ENCODE results near the gene CD300LG. TPM values are rescaled to one million over a fixed set of nuclear protein-coding genes. Genes with fewer than 3 reads are reported as not detected.
"Not testable (repeated sequence)": the region's sequence is repeated elsewhere in the genome, so short reads cannot be mapped to it uniquely, and the experiment has no call there.

Gene CD300LG
- 1.2 TPM for total RNA-seq
- polyA plus RNA-seq (ENCODE audit: insufficient read depth, low read depth, low replicate concordance): 3.1 TPM
- long read RNA-seq, donor 1: 0 reads
- long read RNA-seq, donor 2: 0 reads
- long read RNA-seq, donor 3: 0 reads
- long read RNA-seq, donor 4: 0 reads
- long read RNA-seq, donor 5: 0 reads
- long read RNA-seq, donor 6: 0 reads
- long read RNA-seq, donor 7: 0 reads
- long read RNA-seq, donor 8: 0 reads
- long read RNA-seq, donor 9: 0 reads
- long read RNA-seq, donor 10: 0 reads

GRCh38 chr17:43846963-43847371, at the start of gene CD300LG:
Gene CD300LG (plus strand): TSS chr17:43847176. CDS start chr17:43847217, 41 bp downstream.
- Histone ChIP-seq H3K27ac (ENCODE audit: low read depth in 2 of 2, low read length in 2 of 2) (peak within 1 kb of the TSS in 1 of 2 donors; percentile 48), H3K9ac (ENCODE audit: low read length in 3 of 3) (peak within 1 kb of the TSS in 1 of 3 donors; percentile 57), H3K4me1 (ENCODE audit: control insufficient read depth in 2 of 3, insufficient read depth in 2 of 3, low read depth in 1 of 3, low read length in 3 of 3) (peaks cover 3 to 5% (median 5%) of the 10 kb centered on the region in 3 donors), H3K9me3 (ENCODE audit: control insufficient read depth in 2 of 3, insufficient read depth in 1 of 3, low read length in 3 of 3) (no peaks in the 10 kb centered on the region), H3K27me3 (ENCODE audit: control insufficient read depth, insufficient read depth, low read length) (no peaks in the 10 kb centered on the region), H3K36me3 (ENCODE audit: control insufficient read depth in 2 of 3, insufficient read depth in 3 of 3, low read length in 3 of 3) (no peaks in the 10 kb centered on the region), H3K4me3 (ENCODE audit: low read length in 3 of 3) (peak within 1 kb of the TSS in 1 of 3 donors; percentile 5)
- intact Hi-C loops (cut with DNase I): loop anchor here (10.0 kb wide), 1 partner anchor 62 kb away; the partner anchor contains the start of gene CFAP97D1
- TF ChIP-seq, protein P1, sequence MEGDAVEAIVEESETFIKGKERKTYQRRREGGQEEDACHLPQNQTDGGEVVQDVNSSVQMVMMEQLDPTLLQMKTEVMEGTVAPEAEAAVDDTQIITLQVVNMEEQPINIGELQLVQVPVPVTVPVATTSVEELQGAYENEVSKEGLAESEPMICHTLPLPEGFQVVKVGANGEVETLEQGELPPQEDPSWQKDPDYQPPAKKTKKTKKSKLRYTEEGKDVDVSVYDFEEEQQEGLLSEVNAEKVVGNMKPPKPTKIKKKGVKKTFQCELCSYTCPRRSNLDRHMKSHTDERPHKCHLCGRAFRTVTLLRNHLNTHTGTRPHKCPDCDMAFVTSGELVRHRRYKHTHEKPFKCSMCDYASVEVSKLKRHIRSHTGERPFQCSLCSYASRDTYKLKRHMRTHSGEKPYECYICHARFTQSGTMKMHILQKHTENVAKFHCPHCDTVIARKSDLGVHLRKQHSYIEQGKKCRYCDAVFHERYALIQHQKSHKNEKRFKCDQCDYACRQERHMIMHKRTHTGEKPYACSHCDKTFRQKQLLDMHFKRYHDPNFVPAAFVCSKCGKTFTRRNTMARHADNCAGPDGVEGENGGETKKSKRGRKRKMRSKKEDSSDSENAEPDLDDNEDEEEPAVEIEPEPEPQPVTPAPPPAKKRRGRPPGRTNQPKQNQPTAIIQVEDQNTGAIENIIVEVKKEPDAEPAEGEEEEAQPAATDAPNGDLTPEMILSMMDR (IDR thresholded peaks at IDR 0.05; ENCODE audit: borderline replicate concordance, extremely low read depth, insufficient read depth): no peak
- FAIRE-seq (no peak), DNase-seq (peak in 3 of 5 donors; percentile 27 to 71 (median 46))

DNA sequence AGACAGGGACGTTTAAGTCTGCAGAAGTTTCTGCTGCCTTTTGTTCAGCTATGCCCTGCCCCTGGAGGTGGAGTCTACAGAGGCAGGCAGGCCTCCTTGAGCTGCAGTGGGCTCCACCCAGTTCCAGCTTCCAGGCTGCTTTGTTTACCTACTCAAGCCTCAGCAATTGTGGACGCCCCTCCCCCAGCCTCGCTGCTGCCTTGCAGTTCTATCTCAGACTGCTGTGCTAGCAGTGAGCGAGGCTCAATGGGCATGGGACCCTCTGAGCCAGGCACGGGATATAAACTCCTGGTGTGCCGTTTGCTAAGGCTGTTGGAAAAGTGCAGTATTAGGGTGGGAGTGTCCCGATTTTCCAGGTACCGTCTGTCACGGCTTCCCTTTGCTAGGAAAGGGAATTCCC, 49.0 kb upstream of the CD300LG start:
- H3K27me3 ChIP-seq (ENCODE audit: control insufficient read depth, insufficient read depth, low read length); H3K27ac ChIP-seq (ENCODE audit: low read depth in 2 of 2, low read length in 2 of 2); FAIRE-seq; H3K9me3 ChIP-seq (ENCODE audit: control insufficient read depth in 2 of 3, insufficient read depth in 1 of 3, low read length in 3 of 3); H3K4me1 ChIP-seq (ENCODE audit: control insufficient read depth in 2 of 3, insufficient read depth in 2 of 3, low read depth in 1 of 3, low read length in 3 of 3); H3K4me3 ChIP-seq (ENCODE audit: low read length in 3 of 3); H3K9ac ChIP-seq (ENCODE audit: low read length in 3 of 3); H3K36me3 ChIP-seq (ENCODE audit: control insufficient read depth in 2 of 3, insufficient read depth in 3 of 3, low read length in 3 of 3); intact Hi-C loops (cut with DNase I): not testable (repeated sequence)
- peak in 1 of 5 donors; percentile 39 for DNase-seq

GRCh38 chr17:43799047-43799446, 47.9 kb upstream of the CD300LG start:
- Histone ChIP-seq H3K9ac (ENCODE audit: low read length in 3 of 3) (no peak overlapping the region), H3K4me3 (ENCODE audit: low read length in 3 of 3) (no peak overlapping the region), H3K27ac (ENCODE audit: low read depth in 2 of 2, low read length in 2 of 2) (no peak overlapping the region), H3K4me1 (ENCODE audit: control insufficient read depth in 2 of 3, insufficient read depth in 2 of 3, low read depth in 1 of 3, low read length in 3 of 3) (no peaks in the 10 kb centered on the region), H3K27me3 (ENCODE audit: control insufficient read depth, insufficient read depth, low read length) (no peaks in the 10 kb centered on the region), H3K36me3 (ENCODE audit: control insufficient read depth in 2 of 3, insufficient read depth in 3 of 3, low read length in 3 of 3) (no peaks in the 10 kb centered on the region), H3K9me3 (ENCODE audit: control insufficient read depth in 2 of 3, insufficient read depth in 1 of 3, low read length in 3 of 3) (no peaks in the 10 kb centered on the region)
- DNase-seq (no peak), FAIRE-seq (no peak)
- TF ChIP-seq, protein P1 (IDR thresholded peaks at IDR 0.05; ENCODE audit: borderline replicate concordance, extremely low read depth, insufficient read depth): no peak
- intact Hi-C loops (cut with DNase I): no loop called here

- Histone ChIP-seq H3K9me3 (ENCODE audit: control insufficient read depth in 2 of 3, insufficient read depth in 1 of 3, low read length in 3 of 3) (no peaks in the 10 kb centered on the region), H3K9ac (ENCODE audit: low read length in 3 of 3) (no peak overlapping the region), H3K4me1 (ENCODE audit: control insufficient read depth in 2 of 3, insufficient read depth in 2 of 3, low read depth in 1 of 3, low read length in 3 of 3) (no peaks in the 10 kb centered on the region), H3K27me3 (ENCODE audit: control insufficient read depth, insufficient read depth, low read length) (no peaks in the 10 kb centered on the region), H3K4me3 (ENCODE audit: low read length in 3 of 3) (no peak overlapping the region), H3K27ac (ENCODE audit: low read depth in 2 of 2, low read length in 2 of 2) (no peak overlapping the region), H3K36me3 (ENCODE audit: control insufficient read depth in 2 of 3, insufficient read depth in 3 of 3, low read length in 3 of 3) (no peaks in the 10 kb centered on the region)
- intact Hi-C loops (cut with DNase I): no loop called here
- no peak for DNase-seq
- TF ChIP-seq, protein P1 (IDR thresholded peaks at IDR 0.05; ENCODE audit: borderline replicate concordance, extremely low read depth, insufficient read depth): no peak
- no peak for FAIRE-seq
Observed at GRCh38 chr17:43800736-43801135, 46.2 kb upstream of the CD300LG start.
